SK-N-SH treated with all-trans-retinoic acid at 6 μM for 48 hours (cell line): ENCODE data around the gene ZNF281.

Experiments used
- ATAC-seq: fragments of 200-7000 bp; cut with Tn5 transposase; 3 replicates; pipeline ENCODE4 v1.9.1; 2020; ENCODE audit warnings: mild to moderate bottlenecking, moderate library complexity
- ARNTL ChIP-seq: fragments of 450-650 bp; formaldehyde crosslinking; IDR thresholded peaks from 2 replicates; pipeline ENCODE4 v1.5.0; 2020; ENCODE audit warnings: low read depth, mild to moderate bottlenecking, moderate library complexity, borderline replicate concordance
- CREB5 ChIP-seq: fragments of 250-450 bp; sonication (Bioruptor Pico); IDR thresholded peaks from 2 replicates; pipeline ENCODE4 v1.5.1; 2020; ENCODE audit warnings: low read depth, mild to moderate bottlenecking, moderate library complexity
- CSDC2 ChIP-seq: fragments of 250-450 bp; sonication (Bioruptor Pico); IDR thresholded peaks from 2 replicates; pipeline ENCODE4 v1.5.0; 2020; ENCODE audit warnings: mild to moderate bottlenecking, moderate library complexity
- ESRRG ChIP-seq: fragments of 250-450 bp; sonication (Bioruptor Pico); IDR thresholded peaks from 2 replicates; pipeline ENCODE4 v1.6.1; 2021; ENCODE audit warnings: mild to moderate bottlenecking
- GLIS3 ChIP-seq: fragments of 250-450 bp; sonication (Bioruptor Pico); IDR thresholded peaks from 2 replicates; pipeline ENCODE4 v1.5.0; 2020; ENCODE audit warnings: mild to moderate bottlenecking, moderate library complexity
- ISL1 ChIP-seq: fragments of 250-450 bp; sonication (Bioruptor Pico); IDR thresholded peaks from 2 replicates; pipeline ENCODE4 v2.1.2; 2022; ENCODE audit warnings: mild to moderate bottlenecking, moderate library complexity
- OSR1 ChIP-seq: fragments of 250-450 bp; sonication (Bioruptor Pico); IDR thresholded peaks from 2 replicates; pipeline ENCODE4 v1.8.0; 2022; ENCODE audit warnings: moderate library complexity, mild to moderate bottlenecking, inconsistent platforms
- PATZ1 ChIP-seq: fragments of 250-450 bp; sonication (Bioruptor Pico); IDR thresholded peaks from 2 replicates; pipeline ENCODE4 v1.8.0; 2020; ENCODE audit warnings: mild to moderate bottlenecking, moderate library complexity, borderline replicate concordance
- PPARA ChIP-seq: fragments of 250-450 bp; sonication (Bioruptor Pico); IDR thresholded peaks from 2 replicates; pipeline ENCODE4 v1.5.0; 2020; ENCODE audit warnings: mild to moderate bottlenecking, borderline replicate concordance
- RARB ChIP-seq: fragments of 250-450 bp; sonication (Bioruptor Pico); IDR thresholded peaks from 2 replicates; pipeline ENCODE4 v1.8.0; 2021; ENCODE audit warnings: mild to moderate bottlenecking, moderate library complexity
- SNAI2 ChIP-seq: fragments of 250-450 bp; sonication (Bioruptor Pico); IDR thresholded peaks from 2 replicates; pipeline ENCODE4 v1.5.0; 2020; ENCODE audit warnings: mild to moderate bottlenecking, moderate library complexity
- TCF4 ChIP-seq: fragments of 250-450 bp; sonication (Bioruptor Pico); IDR thresholded peaks from 2 replicates; pipeline ENCODE4 v1.8.0; 2021; ENCODE audit warnings: mild to moderate bottlenecking, moderate library complexity, borderline replicate concordance
- TOX ChIP-seq: fragments of 250-450 bp; sonication (Bioruptor Pico); IDR thresholded peaks from 2 replicates; pipeline ENCODE4 v1.8.0; 2021; ENCODE audit warnings: mild to moderate bottlenecking, moderate library complexity, borderline replicate concordance
- ZC3H10 ChIP-seq: fragments of 250-450 bp; sonication (Bioruptor Pico); IDR thresholded peaks from 2 replicates; pipeline ENCODE4 v1.5.1; 2021; ENCODE audit warnings: mild to moderate bottlenecking, moderate library complexity
- ZFP3 ChIP-seq: fragments of 250-450 bp; sonication (Bioruptor Pico); IDR thresholded peaks from 2 replicates; pipeline ENCODE4 v1.5.0; 2020; ENCODE audit warnings: mild to moderate bottlenecking, moderate library complexity
- ZFP30 ChIP-seq: fragments of 450-650 bp; formaldehyde crosslinking; IDR thresholded peaks from 2 replicates; pipeline ENCODE4 v1.5.0; 2022; ENCODE audit warnings: mild to moderate bottlenecking, moderate library complexity
- ZNF565 ChIP-seq: fragments of 450-650 bp; formaldehyde crosslinking; conservative IDR thresholded peaks from 2 replicates; pipeline ENCODE4 v1.5.0; 2020; ENCODE audit warnings: low read depth, mild to moderate bottlenecking, moderate library complexity
- ZNF70 ChIP-seq: fragments of 450-650 bp; formaldehyde crosslinking; IDR thresholded peaks from 2 replicates; pipeline ENCODE4 v1.5.0; 2020; ENCODE audit warnings: mild to moderate bottlenecking, moderate library complexity
- ZNF8 ChIP-seq: fragments of 450-650 bp; formaldehyde crosslinking; IDR thresholded peaks from 2 replicates; pipeline ENCODE4 v1.5.0; 2020; ENCODE audit warnings: mild to moderate bottlenecking, moderate library complexity
- TF ChIP-seq, protein P1 (sequence below): fragments of 250-450 bp; sonication (Bioruptor Pico); IDR thresholded peaks from 2 replicates; pipeline ENCODE4 v1.8.0; 2021; ENCODE audit warnings: low read depth, mild to moderate bottlenecking, moderate library complexity, borderline replicate concordance
- TF ChIP-seq, protein P2 (sequence below): fragments of 250-450 bp; sonication (Bioruptor Pico); IDR thresholded peaks from 2 replicates; pipeline ENCODE4 v1.5.0; 2020; ENCODE audit warnings: mild to moderate bottlenecking, moderate library complexity
- TF ChIP-seq, protein P3 (sequence below): fragments of 250-450 bp; sonication (Bioruptor Pico); IDR thresholded peaks from 2 replicates; pipeline ENCODE4 v1.5.1; 2021; ENCODE audit warnings: mild to moderate bottlenecking, moderate library complexity

The ZNF281 gene

DNA sequence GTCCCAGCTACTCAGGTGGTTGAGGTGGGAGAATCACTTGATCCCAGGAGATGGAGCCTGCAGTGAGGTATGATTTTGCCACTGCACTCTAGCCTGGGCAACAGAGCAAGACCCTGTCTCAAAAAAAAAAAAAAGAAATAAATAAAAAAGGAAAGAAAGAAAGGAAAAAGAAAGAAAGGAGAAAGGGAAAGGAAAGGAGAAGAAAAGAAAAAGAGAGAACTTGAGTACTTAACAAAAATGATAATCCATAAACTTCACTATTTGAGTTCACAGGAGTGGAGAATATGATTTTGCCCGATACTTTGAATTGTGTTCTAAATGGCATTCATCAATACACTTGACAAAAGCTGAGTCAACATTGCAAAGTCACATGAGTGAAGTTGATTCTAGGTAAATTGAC is 23.8 kb upstream of the ZNF281 start (continued):
- no peak for TF ChIP-seq PPARA
- TF ChIP-seq ZFP30 (CRISPR knock-in tag) = no peak
- no peak for TF ChIP-seq ZFP3 (CRISPR knock-in tag)

- no peak for ATAC-seq
- TF ChIP-seq OSR1 (CRISPR knock-in tag) = no peak
- TF ChIP-seq RARB (CRISPR knock-in tag) = no peak
- no peak for TF ChIP-seq ZNF565
- no peak for TF ChIP-seq ESRRG (CRISPR knock-in tag)
Measured at GRCh38 chr1:200432586-200432985, 22.8 kb upstream of the ZNF281 start.

GRCh38 chr1:200429221-200429751 is 19.4 kb upstream of the ZNF281 start:
- ATAC-seq = peak; percentile 60
- TF ChIP-seq, protein P1, sequence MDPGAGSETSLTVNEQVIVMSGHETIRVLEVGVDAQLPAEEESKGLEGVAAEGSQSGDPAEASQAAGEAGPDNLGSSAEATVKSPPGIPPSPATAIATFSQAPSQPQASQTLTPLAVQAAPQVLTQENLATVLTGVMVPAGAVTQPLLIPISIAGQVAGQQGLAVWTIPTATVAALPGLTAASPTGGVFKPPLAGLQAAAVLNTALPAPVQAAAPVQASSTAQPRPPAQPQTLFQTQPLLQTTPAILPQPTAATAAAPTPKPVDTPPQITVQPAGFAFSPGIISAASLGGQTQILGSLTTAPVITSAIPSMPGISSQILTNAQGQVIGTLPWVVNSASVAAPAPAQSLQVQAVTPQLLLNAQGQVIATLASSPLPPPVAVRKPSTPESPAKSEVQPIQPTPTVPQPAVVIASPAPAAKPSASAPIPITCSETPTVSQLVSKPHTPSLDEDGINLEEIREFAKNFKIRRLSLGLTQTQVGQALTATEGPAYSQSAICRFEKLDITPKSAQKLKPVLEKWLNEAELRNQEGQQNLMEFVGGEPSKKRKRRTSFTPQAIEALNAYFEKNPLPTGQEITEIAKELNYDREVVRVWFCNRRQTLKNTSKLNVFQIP (CRISPR knock-in tag) = no peak
- TF ChIP-seq CSDC2 (CRISPR knock-in tag) = no peak
- TF ChIP-seq PPARA = no peak
- no peak for TF ChIP-seq CREB5 (CRISPR knock-in tag)
- no peak for TF ChIP-seq ZNF8 (CRISPR knock-in tag)
- no peak for TF ChIP-seq SNAI2 (CRISPR knock-in tag)
- no peak; the same call in 1 of the 2 replicates for TF ChIP-seq TOX (CRISPR knock-in tag)
- TF ChIP-seq, protein P2, sequence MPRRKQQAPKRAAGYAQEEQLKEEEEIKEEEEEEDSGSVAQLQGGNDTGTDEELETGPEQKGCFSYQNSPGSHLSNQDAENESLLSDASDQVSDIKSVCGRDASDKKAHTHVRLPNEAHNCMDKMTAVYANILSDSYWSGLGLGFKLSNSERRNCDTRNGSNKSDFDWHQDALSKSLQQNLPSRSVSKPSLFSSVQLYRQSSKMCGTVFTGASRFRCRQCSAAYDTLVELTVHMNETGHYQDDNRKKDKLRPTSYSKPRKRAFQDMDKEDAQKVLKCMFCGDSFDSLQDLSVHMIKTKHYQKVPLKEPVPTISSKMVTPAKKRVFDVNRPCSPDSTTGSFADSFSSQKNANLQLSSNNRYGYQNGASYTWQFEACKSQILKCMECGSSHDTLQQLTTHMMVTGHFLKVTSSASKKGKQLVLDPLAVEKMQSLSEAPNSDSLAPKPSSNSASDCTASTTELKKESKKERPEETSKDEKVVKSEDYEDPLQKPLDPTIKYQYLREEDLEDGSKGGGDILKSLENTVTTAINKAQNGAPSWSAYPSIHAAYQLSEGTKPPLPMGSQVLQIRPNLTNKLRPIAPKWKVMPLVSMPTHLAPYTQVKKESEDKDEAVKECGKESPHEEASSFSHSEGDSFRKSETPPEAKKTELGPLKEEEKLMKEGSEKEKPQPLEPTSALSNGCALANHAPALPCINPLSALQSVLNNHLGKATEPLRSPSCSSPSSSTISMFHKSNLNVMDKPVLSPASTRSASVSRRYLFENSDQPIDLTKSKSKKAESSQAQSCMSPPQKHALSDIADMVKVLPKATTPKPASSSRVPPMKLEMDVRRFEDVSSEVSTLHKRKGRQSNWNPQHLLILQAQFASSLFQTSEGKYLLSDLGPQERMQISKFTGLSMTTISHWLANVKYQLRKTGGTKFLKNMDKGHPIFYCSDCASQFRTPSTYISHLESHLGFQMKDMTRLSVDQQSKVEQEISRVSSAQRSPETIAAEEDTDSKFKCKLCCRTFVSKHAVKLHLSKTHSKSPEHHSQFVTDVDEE (CRISPR knock-in tag) = no peak
- TF ChIP-seq ZC3H10 (CRISPR knock-in tag) = no peak
- no peak for TF ChIP-seq RARB (CRISPR knock-in tag)
- TF ChIP-seq ZNF565 = no peak
- TF ChIP-seq, protein P3, sequence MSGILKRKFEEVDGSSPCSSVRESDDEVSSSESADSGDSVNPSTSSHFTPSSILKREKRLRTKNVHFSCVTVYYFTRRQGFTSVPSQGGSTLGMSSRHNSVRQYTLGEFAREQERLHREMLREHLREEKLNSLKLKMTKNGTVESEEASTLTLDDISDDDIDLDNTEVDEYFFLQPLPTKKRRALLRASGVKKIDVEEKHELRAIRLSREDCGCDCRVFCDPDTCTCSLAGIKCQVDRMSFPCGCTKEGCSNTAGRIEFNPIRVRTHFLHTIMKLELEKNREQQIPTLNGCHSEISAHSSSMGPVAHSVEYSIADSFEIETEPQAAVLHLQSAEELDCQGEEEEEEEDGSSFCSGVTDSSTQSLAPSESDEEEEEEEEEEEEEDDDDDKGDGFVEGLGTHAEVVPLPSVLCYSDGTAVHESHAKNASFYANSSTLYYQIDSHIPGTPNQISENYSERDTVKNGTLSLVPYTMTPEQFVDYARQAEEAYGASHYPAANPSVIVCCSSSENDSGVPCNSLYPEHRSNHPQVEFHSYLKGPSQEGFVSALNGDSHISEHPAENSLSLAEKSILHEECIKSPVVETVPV (CRISPR knock-in tag) = no peak
- TF ChIP-seq ZFP30 (CRISPR knock-in tag) = no peak
- no peak for TF ChIP-seq ZNF70 (CRISPR knock-in tag)
- no peak for TF ChIP-seq ISL1 (CRISPR knock-in tag)
- TF ChIP-seq GLIS3 (CRISPR knock-in tag) = no peak
- TF ChIP-seq TCF4 = no peak

DNA sequence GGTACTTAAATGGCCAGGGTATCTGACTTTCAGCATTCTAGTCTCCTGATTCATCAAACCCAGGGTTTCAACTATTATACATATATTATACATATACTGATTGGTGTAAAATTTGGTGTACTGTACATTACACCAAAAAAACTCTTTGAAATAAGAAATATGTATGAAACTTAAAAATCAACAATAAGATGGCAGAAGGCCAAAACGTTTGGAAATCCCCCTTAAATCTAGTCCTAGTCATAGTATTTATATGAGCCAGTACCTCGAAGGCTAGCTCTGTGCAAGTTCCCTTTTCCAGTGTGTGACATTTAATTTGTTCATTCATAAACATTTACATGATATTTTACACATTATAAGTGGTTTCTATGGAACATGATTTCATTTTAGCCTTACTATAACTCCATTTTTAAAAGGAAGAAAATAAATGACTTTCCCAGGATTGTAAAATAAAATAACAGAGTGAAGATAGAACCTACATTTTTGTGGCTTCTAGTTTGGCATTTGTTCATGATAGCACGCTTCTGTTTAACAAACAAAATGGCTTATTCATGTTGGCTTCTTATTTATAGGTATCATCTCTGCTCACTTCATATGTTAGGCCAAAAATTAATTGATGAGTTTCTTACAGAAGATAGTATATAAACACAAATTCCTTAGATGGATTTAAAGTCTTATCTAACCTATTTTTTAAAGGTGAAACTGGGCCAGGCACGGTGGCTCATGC is 18.8 kb upstream of the ZNF281 start:
- TF ChIP-seq RARB (CRISPR knock-in tag) (no peak), ARNTL (CRISPR knock-in tag) (no peak), ZFP3 (CRISPR knock-in tag) (no peak), CSDC2 (CRISPR knock-in tag) (no peak), ZC3H10 (CRISPR knock-in tag) (no peak), ZNF565 (no peak), SNAI2 (CRISPR knock-in tag) (no peak), PATZ1 (CRISPR knock-in tag) (no peak), GLIS3 (CRISPR knock-in tag) (no peak), PPARA (no peak)
- TF ChIP-seq, protein P2 (CRISPR knock-in tag) = no peak
- TF ChIP-seq, protein P3 (CRISPR knock-in tag) = no peak
- peak; percentile 33; the same call in 2 of the 3 replicates for ATAC-seq
